B cell (primary cell): Measurements from ENCODE around the gene AMOTL1. TPM values are rescaled to one million over a fixed set of nuclear protein-coding genes. Genes with fewer than 3 reads are reported as not detected.

Source experiments
- polyA plus RNA-seq: library from polyadenylated mRNA; depleted of rRNA; stranded (reverse); fragments of >200 nt; gene quantifications from 2 replicates; pipeline ENCODE4 v1.2.3, GENCODE V29; 2012
- total RNA-seq, 2 donors: library from RNA; stranded (reverse); fragments of 120-200 nt in 1 of 2; gene quantifications; 1 replicate in 1 of 2; 2 replicates in 1 of 2; pipeline versions ENCODE4 v1.2.3 to v1.2.4, GENCODE V29; 2013 to 2022

The AMOTL1 gene
- total and polyA plus RNA-seq, 2 donors (not counting 1 experiment from before 2014, with no cell fraction given) = 0.04 to 0.30 TPM

Other genes with a start within 250 kb of the AMOTL1 start
- 3.7 and 4.4 TPM in 2 replicates for gene FUT4, start 224.4 kb upstream of the AMOTL1 start, total RNA-seq
- gene FUT4, start 224.4 kb upstream of the AMOTL1 start, polyA plus RNA-seq = 0.89 and 1.2 TPM in 2 replicates
- 0.67 and 1.00 TPM in 2 replicates for gene PIWIL4, start 201.0 kb upstream of the AMOTL1 start, total RNA-seq
- gene PIWIL4, start 201.0 kb upstream of the AMOTL1 start, polyA plus RNA-seq = 0.94 and 1.4 TPM in 2 replicates
- 59.5 and 59.8 TPM in 2 replicates for gene CWC15, start 205.2 kb downstream of the AMOTL1 start, total RNA-seq
- 18.1 and 40.7 TPM in 2 replicates for gene CWC15, start 205.2 kb downstream of the AMOTL1 start, polyA plus RNA-seq
- gene KDM4D, start 205.4 kb downstream of the AMOTL1 start, total RNA-seq = 0.44 and 0.73 TPM in 2 replicates
- gene KDM4D, start 205.4 kb downstream of the AMOTL1 start, polyA plus RNA-seq = 0.39 and 0.58 TPM in 2 replicates